IPS-15b (cell line): ENCODE measurements around the gene SYTL3.

Experiments used
- H3K27me3 ChIP-seq: one replicate; pipeline ENCODE4 v1.6.1; 2013; ENCODE audit warnings: low read length; ENCODE audit not compliant: control insufficient read depth, insufficient read depth
- H3K36me3 ChIP-seq: one replicate; pipeline ENCODE4 v1.6.1; 2013; ENCODE audit warnings: low read length; ENCODE audit not compliant: control insufficient read depth, insufficient read depth
- H3K4me1 ChIP-seq: one replicate; pipeline ENCODE4 v1.6.1; 2013; ENCODE audit warnings: mild to moderate bottlenecking, low read length; ENCODE audit not compliant: control insufficient read depth, insufficient read depth
- H3K4me3 ChIP-seq: one replicate; pipeline ENCODE4 v1.5.1; 2013; ENCODE audit warnings: low read depth, low read length
- H3K9ac ChIP-seq: one replicate; pipeline ENCODE4 v1.6.1; 2013; ENCODE audit warnings: low read depth, mild to moderate bottlenecking, low read length
- H3K9me3 ChIP-seq: one replicate; pipeline ENCODE4 v1.6.1; 2013; ENCODE audit warnings: mild to moderate bottlenecking, low read length; ENCODE audit not compliant: control insufficient read depth, insufficient read depth

Gene SYTL3

GRCh38 chr6:158764926-158765325 lies 115.1 kb downstream of the SYTL3 start:
- Histone ChIP-seq H3K9me3 (no peaks in the 10 kb centered on the region), H3K27me3 (no peaks in the 10 kb centered on the region), H3K4me1 (no peaks in the 10 kb centered on the region), H3K4me3 (no peak overlapping the region), H3K9ac (no peak overlapping the region), H3K36me3 (peaks cover 50% of the 10 kb centered on the region)

- no peaks in the 10 kb centered on the region for H3K4me1 ChIP-seq
- H3K4me3 ChIP-seq = no peak overlapping the region
- H3K27me3 ChIP-seq = no peaks in the 10 kb centered on the region
- H3K36me3 ChIP-seq = peaks cover 57% of the 10 kb centered on the region
- no peak overlapping the region for H3K9ac ChIP-seq
- H3K9me3 ChIP-seq = no peaks in the 10 kb centered on the region
Observed at GRCh38 chr6:158765499-158766068, 115.7 kb downstream of the SYTL3 start.

- Histone ChIP-seq H3K9ac (no peak overlapping the region), H3K4me3 (no peak overlapping the region), H3K9me3 (no peaks in the 10 kb centered on the region), H3K36me3 (peaks cover 69% of the 10 kb centered on the region), H3K27me3 (no peaks in the 10 kb centered on the region), H3K4me1 (no peaks in the 10 kb centered on the region)
Observed at GRCh38 chr6:158766621-158767455, 117.0 kb downstream of the SYTL3 start.

GRCh38 chr6:158767709-158768108 lies 117.9 kb downstream of the SYTL3 start:
- Histone ChIP-seq H3K36me3 (peaks cover 77% of the 10 kb centered on the region), H3K9ac (no peak overlapping the region), H3K27me3 (no peaks in the 10 kb centered on the region), H3K9me3 (no peaks in the 10 kb centered on the region), H3K4me1 (no peaks in the 10 kb centered on the region), H3K4me3 (no peak overlapping the region)

- H3K36me3 ChIP-seq = peaks cover 85% of the 10 kb centered on the region
- no peaks in the 10 kb centered on the region for H3K9me3 ChIP-seq
- H3K27me3 ChIP-seq = no peaks in the 10 kb centered on the region
- no peak overlapping the region for H3K4me3 ChIP-seq
- no peak overlapping the region for H3K9ac ChIP-seq
- no peaks in the 10 kb centered on the region for H3K4me1 ChIP-seq
Observed at GRCh38 chr6:158768436-158768835, 118.6 kb downstream of the SYTL3 start.

GRCh38 chr6:158769234-158769770 lies 119.4 kb downstream of the SYTL3 start:
- Histone ChIP-seq H3K27me3 (no peaks in the 10 kb centered on the region), H3K9ac (no peak overlapping the region), H3K4me3 (no peak overlapping the region), H3K4me1 (no peaks in the 10 kb centered on the region), H3K36me3 (peaks cover 93% of the 10 kb centered on the region), H3K9me3 (no peaks in the 10 kb centered on the region)

GRCh38 chr6:158769771-158770432 lies 120.0 kb downstream of the SYTL3 start:
- H3K27me3 ChIP-seq = no peaks in the 10 kb centered on the region
- H3K4me3 ChIP-seq = no peak overlapping the region
- no peaks in the 10 kb centered on the region for H3K9me3 ChIP-seq
- no peaks in the 10 kb centered on the region for H3K4me1 ChIP-seq
- H3K36me3 ChIP-seq = peaks cover 91% of the 10 kb centered on the region
- no peak overlapping the region for H3K9ac ChIP-seq

GRCh38 chr6:158770533-158771330 lies 120.9 kb downstream of the SYTL3 start:
- Histone ChIP-seq H3K27me3 (no peaks in the 10 kb centered on the region), H3K36me3 (peaks cover 92% of the 10 kb centered on the region), H3K4me1 (no peaks in the 10 kb centered on the region), H3K9me3 (no peaks in the 10 kb centered on the region), H3K4me3 (no peak overlapping the region), H3K9ac (no peak overlapping the region)

- Histone ChIP-seq H3K36me3 (peaks cover 92% of the 10 kb centered on the region), H3K4me3 (no peak overlapping the region), H3K27me3 (no peaks in the 10 kb centered on the region), H3K4me1 (no peaks in the 10 kb centered on the region), H3K9me3 (no peaks in the 10 kb centered on the region), H3K9ac (no peak overlapping the region)
Observed at GRCh38 chr6:158771399-158772152, 121.7 kb downstream of the SYTL3 start.

GRCh38 chr6:158772172-158772571 lies 122.3 kb downstream of the SYTL3 start:
- no peaks in the 10 kb centered on the region for H3K4me1 ChIP-seq
- H3K4me3 ChIP-seq = no peak overlapping the region
- H3K36me3 ChIP-seq = peaks cover 92% of the 10 kb centered on the region
- no peak overlapping the region for H3K9ac ChIP-seq
- no peaks in the 10 kb centered on the region for H3K27me3 ChIP-seq
- H3K9me3 ChIP-seq = no peaks in the 10 kb centered on the region
